Thymus (tissue), 11 donors: Measurements from ENCODE around the gene AK3. TPM values are rescaled to one million over a fixed set of nuclear protein-coding genes. Genes with fewer than 3 reads are reported as not detected.
"Not testable (repeated sequence)": the region's sequence is repeated elsewhere in the genome, so short reads cannot be mapped to it uniquely, and the experiment has no call there.

Source experiments
- DNase-seq, 9 donors: peaks; one replicate each; pipeline ENCODE4 v3.0.0-alpha.2; 2013; ENCODE audit warnings: low spot score in 9 of 9, low read depth in 6 of 9, missing footprints in 1 of 9
- H3K27ac ChIP-seq, 2 donors: one replicate each; pipeline ENCODE4 v1.5.1; 2013; ENCODE audit warnings: control low read depth in 1 of 2, low read depth in 1 of 2, low read length in 1 of 2, mild to moderate bottlenecking in 1 of 2, moderate library complexity in 1 of 2
- H3K27me3 ChIP-seq, 2 donors: one replicate each; pipeline ENCODE4 v1.5.1; 2013; ENCODE audit warnings: low read length in 1 of 2; ENCODE audit not compliant: control insufficient read depth in 2 of 2, insufficient read depth in 1 of 2
- H3K36me3 ChIP-seq, 2 donors: one replicate each; pipeline ENCODE4 v1.5.1; 2013; ENCODE audit warnings: low read length in 1 of 2, mild to moderate bottlenecking in 1 of 2, moderate library complexity in 1 of 2; ENCODE audit not compliant: control insufficient read depth in 2 of 2, insufficient read depth in 2 of 2
- H3K4me1 ChIP-seq, 2 donors: one replicate each; pipeline ENCODE4 v1.5.1; 2013; ENCODE audit warnings: low read length in 2 of 2; ENCODE audit not compliant: control insufficient read depth in 2 of 2, insufficient read depth in 2 of 2
- H3K4me3 ChIP-seq, 2 donors: one replicate each; pipeline ENCODE4 v1.5.1; 2013; ENCODE audit warnings: low read length in 2 of 2, control low read depth in 1 of 2, mild to moderate bottlenecking in 1 of 2
- H3K9me3 ChIP-seq, 2 donors: one replicate each; pipeline ENCODE4 v1.5.1; 2013; ENCODE audit warnings: low read length in 1 of 2, mild to moderate bottlenecking in 1 of 2; ENCODE audit not compliant: control insufficient read depth in 2 of 2, insufficient read depth in 1 of 2
- WGBS: extraction: QIAGEN DNeasy Blood & Tissue Kit; methylation state at CpG from one replicate; pipeline ENCODE4 v1.1.7; 2013; 5-methylcytosine and 5-hydroxymethylcytosine counted together
- polyA plus RNA-seq: library from polyadenylated mRNA; stranded (reverse); fragments of 200-250 nt; gene quantifications from one replicate; pipeline ENCODE4 v1.2.3, GENCODE V29; 2013
- total RNA-seq: library from RNA; stranded (reverse); fragments of 120-200 nt; gene quantifications from one replicate; pipeline ENCODE4 v1.2.4, GENCODE V29; 2013
- donor health status: healthy.

The AK3 gene
- total and polyA plus RNA-seq, 2 donors, result 25.1 to 85.7 TPM

DNA sequence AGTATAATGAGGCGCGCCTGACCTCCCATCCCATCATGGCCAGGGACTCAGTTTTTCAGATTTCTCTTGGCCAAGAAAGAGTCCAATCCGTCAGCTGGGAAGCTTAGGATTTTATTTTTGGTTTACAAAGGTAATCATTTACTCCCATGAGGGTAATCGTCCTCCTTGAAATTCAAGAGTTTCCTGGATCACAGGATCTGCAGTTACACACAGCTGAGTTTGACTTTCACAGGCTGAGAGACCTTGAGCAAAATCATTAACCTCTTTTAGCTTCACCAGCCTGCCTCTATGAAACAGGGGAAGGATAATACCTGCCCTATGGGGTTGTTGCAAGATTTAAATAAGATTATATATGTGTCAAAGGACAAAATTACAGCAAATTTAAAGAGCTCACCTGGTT, 15.4 kb upstream of the AK3 start:
- Histone ChIP-seq H3K36me3 (no peaks in the 10 kb centered on the region), H3K4me1 (no peaks in the 10 kb centered on the region), H3K9me3 (peaks cover 0 to 3% of the 10 kb centered on the region in 2 donors), H3K27ac (no peak overlapping the region), H3K27me3 (peaks cover 0 to 2% of the 10 kb centered on the region in 2 donors), H3K4me3 (no peak overlapping the region)
- WGBS, result 80% methylated on average over 4 of the region's 4 CpGs
- DNase-seq, result no peak

DNA sequence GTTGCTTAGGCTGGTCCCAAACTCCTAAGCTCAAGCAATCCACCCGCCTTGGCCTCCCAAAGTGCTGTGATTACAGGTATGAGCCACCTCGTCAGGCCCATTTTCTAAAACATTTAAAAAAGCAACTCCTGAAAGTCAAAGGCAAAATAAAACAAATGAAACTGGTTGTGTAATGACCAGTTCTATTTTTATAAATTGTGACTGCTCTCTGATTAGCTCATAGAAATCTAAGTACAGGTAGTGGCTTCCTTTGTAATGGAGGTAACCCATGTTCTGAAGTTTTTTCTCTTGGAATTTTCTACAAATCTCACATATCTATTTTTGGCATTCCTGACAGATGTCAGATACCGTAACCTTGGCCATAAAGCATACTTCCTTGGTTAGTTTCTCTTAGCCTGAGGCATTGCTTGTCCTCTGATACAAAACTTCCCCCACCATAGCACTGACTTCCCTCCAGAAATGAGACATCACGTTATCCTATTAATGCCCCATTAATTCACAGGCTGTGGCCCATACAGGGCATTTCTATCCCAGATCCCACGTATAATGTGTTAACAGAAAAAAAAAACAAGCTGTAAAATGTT, 14.1 kb upstream of the AK3 start:
- Histone ChIP-seq H3K9me3 (peaks cover 0 to 3% of the 10 kb centered on the region in 2 donors), H3K36me3 (no peaks in the 10 kb centered on the region), H3K27me3 (peaks cover 0 to 2% of the 10 kb centered on the region in 2 donors), H3K4me1 (no peaks in the 10 kb centered on the region), H3K27ac (no peak overlapping the region), H3K4me3 (no peak overlapping the region)
- no peak for DNase-seq
- WGBS, result 77% methylated on average over 5 of the region's 5 CpGs

DNA sequence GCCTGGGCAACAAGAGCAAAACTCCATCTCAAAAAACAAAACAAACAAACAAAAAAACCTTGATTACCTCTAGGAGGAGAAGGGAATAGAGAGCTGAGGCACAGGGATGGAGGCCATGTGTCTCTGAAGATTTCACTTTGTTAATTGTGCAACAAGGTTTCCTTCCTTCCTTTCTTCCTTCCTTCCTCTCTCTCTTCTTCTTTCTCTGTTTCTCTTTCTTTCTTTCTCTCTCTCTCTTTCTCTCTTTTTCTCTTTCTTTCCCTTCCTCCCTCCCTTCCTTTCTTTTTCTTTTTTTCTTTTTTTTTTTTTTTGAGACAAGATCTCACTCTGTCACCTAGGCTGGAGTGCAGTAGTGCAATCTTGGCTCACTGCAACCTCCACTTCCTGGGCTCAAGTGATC, 13.5 kb upstream of the AK3 start:
- H3K27ac ChIP-seq, DNase-seq, H3K9me3 ChIP-seq, H3K27me3 ChIP-seq, H3K36me3 ChIP-seq, H3K4me1 ChIP-seq, H3K4me3 ChIP-seq: not testable (repeated sequence)

DNA sequence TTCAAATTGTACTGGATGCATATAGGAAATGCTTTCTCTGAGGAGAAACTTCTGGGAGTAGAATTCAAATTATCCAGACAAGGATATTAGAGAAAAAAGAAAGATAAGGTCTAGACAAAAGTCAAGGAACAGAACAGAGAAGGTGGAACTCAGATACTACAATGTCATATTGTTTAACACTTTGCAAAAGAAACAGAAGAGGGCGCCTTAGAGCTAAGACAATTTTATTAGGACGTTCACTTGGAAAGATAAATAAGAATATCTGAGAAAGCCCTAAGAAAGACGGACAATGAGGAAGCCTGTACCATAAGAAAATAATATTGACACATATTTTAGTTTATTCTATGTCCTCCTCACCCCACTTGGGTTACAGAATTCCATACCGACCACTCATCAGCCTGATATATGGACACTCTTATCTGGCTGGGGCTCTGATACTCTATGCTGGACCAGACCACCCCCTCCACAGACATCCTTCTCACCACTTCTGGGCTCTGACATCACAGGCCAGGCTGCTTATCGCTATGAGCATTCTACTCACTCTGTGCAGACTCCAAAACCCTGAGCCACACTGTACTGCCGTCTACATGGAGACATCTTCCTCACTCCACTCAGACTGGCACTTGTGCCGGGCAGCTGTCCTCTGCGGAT, 9.1 kb upstream of the AK3 start:
- DNase-seq, result peak in 4 of 9 donors; percentile 26 to 61 (median 41)

DNA sequence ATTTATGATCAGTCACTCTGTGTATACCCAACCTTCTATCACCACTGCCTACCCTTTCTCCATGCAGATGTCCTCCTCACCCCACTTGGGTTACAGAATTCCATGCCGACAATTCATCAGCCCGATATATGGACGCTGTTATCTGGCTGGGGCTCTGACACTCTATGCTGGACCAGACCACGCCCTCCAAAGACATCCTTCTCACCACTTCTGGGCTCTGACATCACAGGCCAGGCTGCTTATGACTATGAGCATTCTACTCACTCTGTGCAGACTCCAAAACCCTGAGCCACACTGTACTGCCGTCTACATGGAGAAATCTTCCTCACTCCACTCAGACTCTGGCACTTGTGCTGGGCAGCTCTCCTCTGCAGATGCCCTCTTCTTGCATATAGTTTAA, 7.6 kb upstream of the AK3 start:
- no peaks in the 10 kb centered on the region for H3K27me3 ChIP-seq
- 97% methylated on average over 5 of the region's 5 CpGs for WGBS
- H3K4me1 ChIP-seq, result no peaks in the 10 kb centered on the region
- no peaks in the 10 kb centered on the region for H3K9me3 ChIP-seq
- no peak overlapping the region for H3K4me3 ChIP-seq
- no peaks in the 10 kb centered on the region for H3K36me3 ChIP-seq
- DNase-seq, result no peak
- no peak overlapping the region for H3K27ac ChIP-seq

More for the DNA sequence above, 9.1 kb upstream of the AK3 start:
- H3K4me3 ChIP-seq, result no peak overlapping the region
- H3K9me3 ChIP-seq, result no peaks in the 10 kb centered on the region
- 63% methylated on average over 8 of the region's 8 CpGs for WGBS
- no peaks in the 10 kb centered on the region for H3K27me3 ChIP-seq
- H3K36me3 ChIP-seq, result no peaks in the 10 kb centered on the region
- no peaks in the 10 kb centered on the region for H3K4me1 ChIP-seq
- no peak overlapping the region for H3K27ac ChIP-seq

DNA sequence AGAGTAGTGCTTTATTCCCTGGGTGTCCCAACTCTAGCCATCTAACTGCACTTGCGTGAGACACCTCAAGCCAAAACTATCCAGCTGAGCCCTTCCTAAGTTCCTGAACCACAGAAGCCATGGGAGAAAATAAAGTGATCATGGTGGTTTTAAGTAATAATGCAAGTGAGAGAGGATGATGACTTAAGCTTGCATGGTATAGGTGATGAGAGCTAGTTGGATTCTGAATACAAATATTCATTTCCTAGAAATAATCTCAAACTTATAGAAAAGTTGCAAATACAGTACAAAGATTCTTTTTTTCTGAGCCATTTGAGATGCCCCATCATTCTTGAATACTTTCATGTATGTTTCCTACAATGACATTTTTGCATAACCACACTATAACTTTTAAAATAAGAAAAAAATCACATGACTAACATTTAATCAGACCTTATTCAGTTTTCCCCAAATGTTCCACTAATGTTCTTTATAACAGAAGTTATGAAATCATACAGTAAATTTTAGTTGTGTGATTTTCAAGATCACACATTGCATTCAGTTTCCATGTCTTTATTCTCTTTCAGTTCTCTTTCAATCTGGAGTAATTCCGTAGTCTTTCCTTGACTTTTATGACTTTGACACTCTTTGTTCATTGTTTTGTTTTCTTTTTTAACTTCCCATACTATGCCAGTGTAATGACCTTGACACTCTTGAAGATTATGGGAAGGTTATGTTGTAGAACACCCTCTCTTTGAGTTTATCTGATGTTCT, 5.5 kb upstream of the AK3 start:
- DNase-seq, result no peak
- no peak overlapping the region for H3K27ac ChIP-seq

DNA sequence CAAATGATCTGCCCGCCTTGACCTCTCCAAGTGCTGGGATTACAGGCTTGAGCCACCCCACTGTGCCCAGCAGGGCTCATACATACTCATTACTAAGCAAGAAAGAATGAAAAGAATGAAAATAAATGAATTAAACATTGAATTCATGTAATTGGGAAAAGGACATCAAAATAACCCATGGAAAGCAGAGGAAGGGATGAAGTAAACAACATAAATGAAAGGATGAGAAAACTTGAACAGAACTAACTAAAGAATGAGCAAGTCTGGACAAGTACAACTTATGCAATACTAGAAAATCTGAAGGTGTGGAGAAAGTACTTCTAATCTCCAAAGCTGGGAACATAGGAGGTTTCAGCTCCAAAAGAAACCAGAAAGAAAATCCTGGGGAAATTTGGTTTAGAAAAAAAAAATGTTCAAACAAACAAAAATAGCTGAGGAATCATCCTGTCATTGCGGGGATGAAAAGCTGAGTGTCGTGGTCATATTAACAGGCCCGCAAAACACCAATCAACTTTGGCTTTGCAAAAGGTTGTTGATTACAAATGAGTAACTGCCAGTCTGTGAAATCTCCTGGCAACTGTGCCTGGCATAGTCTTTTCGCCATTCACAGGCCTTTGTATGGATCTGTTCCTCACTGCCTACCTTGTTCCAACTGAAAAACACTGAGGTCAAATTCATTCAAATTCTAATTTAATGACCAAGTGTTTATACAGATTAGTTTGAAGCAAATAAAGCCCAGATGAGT, 2.3 kb upstream of the AK3 start:
- H3K4me1 ChIP-seq, result peaks cover 9 to 12% of the 10 kb centered on the region in 2 donors
- H3K36me3 ChIP-seq, result no peaks in the 10 kb centered on the region
- WGBS, result 76% methylated on average over 5 of the region's 5 CpGs
- H3K27me3 ChIP-seq, result no peaks in the 10 kb centered on the region
- DNase-seq, result no peak
- H3K4me3 ChIP-seq, result no peak overlapping the region
- H3K27ac ChIP-seq, result no peak overlapping the region
- H3K9me3 ChIP-seq, result no peaks in the 10 kb centered on the region

More for the DNA sequence above, 5.5 kb upstream of the AK3 start:
- Histone ChIP-seq H3K27me3 (no peaks in the 10 kb centered on the region), H3K4me1 (peaks cover 0 to 4% of the 10 kb centered on the region in 2 donors), H3K9me3 (no peaks in the 10 kb centered on the region), H3K36me3 (no peaks in the 10 kb centered on the region), H3K4me3 (no peak overlapping the region)
- WGBS, result 98% methylated on average over 2 of the region's 2 CpGs

DNA sequence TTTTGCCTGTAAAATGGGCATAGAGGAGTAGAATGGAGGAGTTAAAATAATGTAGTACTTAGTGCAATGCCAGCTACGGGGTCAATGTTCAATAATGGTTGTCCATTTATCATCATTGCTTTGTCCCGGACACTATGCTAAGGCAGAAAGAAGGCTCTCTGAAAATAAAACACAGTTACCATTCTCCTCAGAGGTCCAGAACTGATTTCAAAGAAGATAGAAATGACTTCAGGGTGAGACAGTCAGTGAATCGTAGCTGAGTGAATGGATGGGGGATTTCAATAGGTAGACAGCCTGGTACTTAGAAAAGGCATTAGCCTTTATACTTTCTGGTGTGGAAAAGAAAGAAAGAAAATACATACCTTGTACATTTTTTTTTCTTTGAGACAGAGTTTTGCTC, 1.2 kb upstream of the AK3 start:
- peaks cover 9 to 12% of the 10 kb centered on the region in 2 donors for H3K4me1 ChIP-seq
- H3K27me3 ChIP-seq, result no peaks in the 10 kb centered on the region
- 64% methylated on average over 3 of the region's 3 CpGs for WGBS
- H3K36me3 ChIP-seq, result no peaks in the 10 kb centered on the region
- no peak overlapping the region for H3K27ac ChIP-seq
- peak overlapping the region in 1 of 2 donors; percentile 66 for H3K4me3 ChIP-seq
- no peak for DNase-seq
- no peaks in the 10 kb centered on the region for H3K9me3 ChIP-seq
